Muscle layer of colon (tissue), 2 donors: ENCODE results near the gene MUC4.

Experiments used
- H3K27ac ChIP-seq: one replicate; pipeline ENCODE4 v1.7.0; 2013; ENCODE audit warnings: low read depth, mild to moderate bottlenecking, low read length, moderate library complexity
- H3K27me3 ChIP-seq, 2 donors: one replicate each; pipeline ENCODE4 v1.7.0; 2013; ENCODE audit warnings: low read length in 2 of 2, mild to moderate bottlenecking in 2 of 2; ENCODE audit not compliant: insufficient read depth in 2 of 2, control insufficient read depth in 1 of 2
- H3K36me3 ChIP-seq: one replicate; pipeline ENCODE4 v1.7.0; 2013; ENCODE audit warnings: mild to moderate bottlenecking, low read length; ENCODE audit not compliant: insufficient read depth
- H3K4me1 ChIP-seq: one replicate; pipeline ENCODE4 v1.7.0; 2013; ENCODE audit warnings: mild to moderate bottlenecking, low read length; ENCODE audit not compliant: insufficient read depth
- H3K4me3 ChIP-seq, 2 donors: one replicate each; pipeline ENCODE4 v1.7.0; 2013; ENCODE audit warnings: low read length in 2 of 2, low read depth in 1 of 2, mild to moderate bottlenecking in 1 of 2, moderate library complexity in 1 of 2
- H3K9ac ChIP-seq: one replicate; pipeline ENCODE4 v1.7.0; 2013; ENCODE audit warnings: low read length
- H3K9me3 ChIP-seq: one replicate; pipeline ENCODE4 v1.7.0; 2013; ENCODE audit warnings: mild to moderate bottlenecking, low read length
- donor health status: abdominal sarcoma.
- donor health status: Adenocarcinoma of cecum.

MUC4 gene

GRCh38 chr3:195849322-195850074 lies 37.8 kb upstream of the MUC4 start:
- no peak overlapping the region for H3K27ac ChIP-seq

GRCh38 chr3:195847055-195847950 lies 35.6 kb upstream of the MUC4 start:
- H3K9ac ChIP-seq = no peak overlapping the region
- H3K36me3 ChIP-seq = no peaks in the 10 kb centered on the region
- no peaks in the 10 kb centered on the region for H3K4me1 ChIP-seq
- H3K27ac ChIP-seq = no peak overlapping the region
- H3K27me3 ChIP-seq = no peaks in the 10 kb centered on the region
- no peak overlapping the region for H3K4me3 ChIP-seq
- no peaks in the 10 kb centered on the region for H3K9me3 ChIP-seq

More at GRCh38 chr3:195849322-195850074, 37.8 kb upstream of the MUC4 start:
- H3K36me3 ChIP-seq = no peaks in the 10 kb centered on the region
- no peak overlapping the region for H3K4me3 ChIP-seq
- no peak overlapping the region for H3K9ac ChIP-seq
- H3K9me3 ChIP-seq = no peaks in the 10 kb centered on the region
- no peaks in the 10 kb centered on the region for H3K27me3 ChIP-seq
- no peaks in the 10 kb centered on the region for H3K4me1 ChIP-seq

DNA sequence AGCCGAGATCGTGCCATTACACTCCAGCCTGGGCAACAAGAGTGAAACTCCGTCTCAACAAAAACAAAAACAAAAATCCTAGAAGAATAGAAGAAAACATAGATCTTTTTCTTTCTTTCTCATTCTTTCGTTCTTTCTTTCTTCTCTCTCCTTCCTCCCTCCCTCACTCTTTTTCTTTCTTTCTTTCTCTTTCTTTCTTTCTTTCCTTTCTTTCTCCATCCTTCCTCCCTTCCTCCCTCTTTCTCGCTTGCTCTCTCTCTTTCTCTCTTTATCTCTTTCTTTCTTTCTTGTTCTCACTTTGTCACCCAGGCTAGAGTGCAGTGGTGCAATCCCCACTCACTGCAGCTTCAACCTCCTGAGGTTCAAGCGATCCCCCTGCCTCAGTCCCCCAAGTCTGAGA lies 33.8 kb upstream of the MUC4 start:
- Histone ChIP-seq H3K9ac (no peak overlapping the region), H3K9me3 (no peaks in the 10 kb centered on the region), H3K4me1 (no peaks in the 10 kb centered on the region)

DNA sequence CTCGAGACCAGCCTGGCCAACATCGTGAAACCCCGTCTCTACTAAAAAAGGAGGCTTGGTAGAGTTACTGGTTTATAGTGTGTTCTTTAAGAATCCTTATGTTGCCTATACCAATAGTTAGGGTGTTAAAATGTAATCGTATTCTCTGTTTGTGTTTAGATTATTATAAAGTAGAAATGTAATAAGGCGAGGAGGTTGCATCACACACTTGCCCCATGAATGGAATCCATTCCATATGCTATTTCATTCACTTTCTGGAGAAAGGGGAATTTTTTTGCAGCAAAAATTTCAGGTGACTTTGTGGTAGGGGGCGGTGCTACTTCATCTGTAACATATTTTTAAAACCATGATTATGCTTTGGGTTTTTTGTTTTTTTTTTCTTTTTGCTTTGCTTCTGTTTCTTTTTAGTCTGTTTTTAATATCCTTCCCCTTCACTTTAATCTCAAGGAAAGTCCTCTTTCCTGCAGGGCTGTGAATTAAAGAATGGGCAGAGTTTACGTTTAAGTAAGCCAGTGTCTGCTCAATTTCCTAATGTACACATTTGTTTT lies 33.0 kb upstream of the MUC4 start:
- H3K9ac ChIP-seq = no peak overlapping the region
- H3K36me3 ChIP-seq = no peaks in the 10 kb centered on the region
- no peaks in the 10 kb centered on the region for H3K4me1 ChIP-seq
- no peak overlapping the region for H3K4me3 ChIP-seq
- H3K9me3 ChIP-seq = no peaks in the 10 kb centered on the region
- no peaks in the 10 kb centered on the region for H3K27me3 ChIP-seq
- no peak overlapping the region for H3K27ac ChIP-seq

More for the DNA sequence above, 33.8 kb upstream of the MUC4 start:
- no peak overlapping the region for H3K27ac ChIP-seq
- no peak overlapping the region for H3K4me3 ChIP-seq
- no peaks in the 10 kb centered on the region for H3K27me3 ChIP-seq
- no peaks in the 10 kb centered on the region for H3K36me3 ChIP-seq

- Histone ChIP-seq H3K27me3 (no peaks in the 10 kb centered on the region), H3K9ac (no peak overlapping the region), H3K36me3 (no peaks in the 10 kb centered on the region), H3K4me1 (no peaks in the 10 kb centered on the region), H3K4me3 (no peak overlapping the region), H3K9me3 (no peaks in the 10 kb centered on the region), H3K27ac (no peak overlapping the region)
These were observed 27.7 kb upstream of the MUC4 start for GRCh38 chr3:195839260-195840010.

DNA sequence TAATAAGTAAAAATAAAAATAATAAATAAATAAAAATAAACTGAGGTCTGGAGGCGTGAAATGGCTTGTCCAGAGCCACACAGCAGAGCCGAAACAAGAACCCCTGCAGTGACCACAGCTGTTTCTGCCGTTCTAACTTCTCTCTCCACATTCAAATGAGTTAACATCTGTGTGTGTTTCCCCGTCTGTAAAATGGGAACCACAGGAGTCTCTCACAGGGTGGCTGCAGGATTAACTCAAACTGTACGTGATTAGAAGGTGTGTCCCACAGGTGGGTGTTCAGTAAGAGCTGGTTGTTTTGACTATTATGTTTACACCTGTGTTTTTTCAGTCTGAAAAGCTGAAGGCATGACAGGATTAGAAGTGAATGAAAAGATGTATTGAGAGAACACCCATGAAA lies 27.0 kb upstream of the MUC4 start:
- H3K9ac ChIP-seq = no peak overlapping the region
- no peaks in the 10 kb centered on the region for H3K4me1 ChIP-seq
- no peak overlapping the region for H3K4me3 ChIP-seq
- no peak overlapping the region for H3K27ac ChIP-seq
- H3K27me3 ChIP-seq = no peaks in the 10 kb centered on the region
- no peaks in the 10 kb centered on the region for H3K9me3 ChIP-seq
- no peaks in the 10 kb centered on the region for H3K36me3 ChIP-seq

GRCh38 chr3:195836476-195837135 lies 24.9 kb upstream of the MUC4 start:
- H3K27me3 ChIP-seq = no peaks in the 10 kb centered on the region
- no peaks in the 10 kb centered on the region for H3K9me3 ChIP-seq
- H3K36me3 ChIP-seq = no peaks in the 10 kb centered on the region
- H3K9ac ChIP-seq = no peak overlapping the region
- H3K27ac ChIP-seq = no peak overlapping the region
- no peak overlapping the region for H3K4me3 ChIP-seq
- no peaks in the 10 kb centered on the region for H3K4me1 ChIP-seq

- H3K27ac ChIP-seq = no peak overlapping the region
- no peaks in the 10 kb centered on the region for H3K27me3 ChIP-seq
- no peaks in the 10 kb centered on the region for H3K4me1 ChIP-seq
- no peak overlapping the region for H3K9ac ChIP-seq
- H3K36me3 ChIP-seq = no peaks in the 10 kb centered on the region
- no peak overlapping the region for H3K4me3 ChIP-seq
- no peaks in the 10 kb centered on the region for H3K9me3 ChIP-seq
These were observed 24.1 kb upstream of the MUC4 start for GRCh38 chr3:195835791-195836190.

DNA sequence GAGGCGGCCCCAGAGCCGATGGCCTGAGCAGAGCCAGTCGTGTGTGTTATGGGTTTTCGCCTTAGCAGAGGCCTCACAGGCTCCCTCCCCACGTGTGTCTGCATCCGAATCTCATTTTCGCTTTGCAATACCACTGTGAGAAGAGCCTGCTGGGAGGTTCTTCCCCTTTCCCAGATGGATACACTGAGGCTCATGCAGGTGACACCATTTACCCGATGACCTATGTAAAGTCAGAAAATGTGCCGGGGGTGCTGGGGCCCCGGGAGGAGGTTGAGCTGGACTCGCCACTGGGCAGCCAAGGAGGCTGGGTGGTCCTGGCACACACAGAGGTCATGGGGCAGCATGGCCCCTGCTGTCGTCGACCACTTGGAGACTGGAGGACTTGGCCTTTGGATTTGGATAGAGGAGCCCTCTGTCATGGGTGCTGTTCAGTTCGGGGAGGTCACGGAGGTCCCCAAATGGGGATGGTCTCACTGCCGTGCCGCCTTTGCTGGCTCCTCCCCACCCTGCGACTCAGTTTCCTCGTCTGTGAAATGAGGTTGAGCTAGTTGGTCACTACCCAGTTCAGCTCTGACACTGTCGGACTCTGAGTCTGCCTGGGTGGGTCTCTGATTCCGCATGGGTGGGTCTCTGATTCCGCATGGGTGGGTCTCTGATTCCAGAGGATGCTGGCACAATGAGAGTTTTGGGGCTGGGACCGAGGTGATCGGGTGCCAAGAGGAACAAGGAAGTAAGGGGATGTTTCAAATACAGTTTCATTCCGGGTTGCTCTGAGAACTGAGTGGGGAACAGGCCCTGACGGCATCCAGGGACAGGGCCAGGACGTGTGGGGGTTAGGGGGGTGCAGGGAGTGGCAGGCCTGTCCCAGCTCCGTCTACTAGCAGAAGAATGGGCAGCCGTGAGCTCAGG lies 23.2 kb upstream of the MUC4 start:
- Histone ChIP-seq H3K9me3 (no peaks in the 10 kb centered on the region), H3K36me3 (no peaks in the 10 kb centered on the region), H3K27ac (no peak overlapping the region), H3K4me1 (no peaks in the 10 kb centered on the region), H3K4me3 (no peak overlapping the region), H3K9ac (no peak overlapping the region), H3K27me3 (no peaks in the 10 kb centered on the region)

DNA sequence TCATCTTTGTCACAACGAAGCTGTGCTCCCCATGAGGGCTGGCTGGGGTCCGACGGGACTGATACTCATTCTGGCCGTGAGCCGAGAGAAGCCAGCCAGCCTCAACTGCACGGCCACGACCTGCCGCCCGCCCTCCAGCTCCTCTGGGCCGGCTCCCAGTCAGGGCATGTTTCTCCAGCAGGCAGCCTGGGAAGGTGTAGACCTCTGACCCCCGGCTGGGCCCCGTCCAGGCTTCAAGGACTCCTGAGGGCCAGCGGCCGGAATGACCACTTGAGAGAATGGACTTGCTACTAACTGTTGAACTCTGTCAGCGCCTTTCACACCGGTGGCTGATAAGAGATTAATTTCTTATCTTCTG lies 18.1 kb upstream of the MUC4 start:
- H3K36me3 ChIP-seq = no peaks in the 10 kb centered on the region
- no peak overlapping the region for H3K27ac ChIP-seq
- no peaks in the 10 kb centered on the region for H3K9me3 ChIP-seq
- H3K27me3 ChIP-seq = peaks cover 0 to 4% of the 10 kb centered on the region in 2 donors
- H3K4me3 ChIP-seq = no peak overlapping the region
- no peaks in the 10 kb centered on the region for H3K4me1 ChIP-seq
- H3K9ac ChIP-seq = no peak overlapping the region
